HG03139 (cell line): Measurements from ENCODE around the gene COX20.
A peak's percentile ranks its signal among the peaks of the same experiment; 100 is the strongest.
"Not testable (repeated sequence)": the region's sequence is repeated elsewhere in the genome, so short reads cannot be mapped to it uniquely, and the experiment has no call there.

ENCODE experiments used
- ATAC-seq: cut with Tn5 transposase; IDR thresholded peaks from one replicate; pipeline ENCODE4 v1.9.1; 2021; ENCODE audit not compliant: unreplicated experiment

The COX20 gene

DNA sequence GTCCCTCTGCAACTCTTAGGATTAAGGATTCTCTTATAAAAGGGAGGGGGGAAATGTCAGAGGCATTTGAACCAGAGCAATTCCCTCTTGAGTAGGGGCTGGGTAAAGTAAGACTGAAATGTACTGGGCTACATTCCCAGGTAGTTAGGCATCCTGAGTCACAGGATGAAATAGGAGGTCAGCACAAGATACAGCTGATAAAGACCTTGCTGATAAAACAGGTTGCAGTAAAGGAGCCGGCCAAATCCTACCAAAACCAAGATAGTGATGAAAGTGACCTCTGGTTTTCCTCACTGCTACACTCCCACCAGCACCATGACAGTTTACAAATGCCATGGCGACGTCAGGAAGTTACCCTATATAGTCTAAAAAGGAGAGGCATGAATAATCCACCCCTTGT is 14.3 kb upstream of the COX20 start:
- ATAC-seq = no peak

GRCh38 chr1:244822878-244823277 is 12.6 kb upstream of the COX20 start:
- no peak for ATAC-seq

GRCh38 chr1:244826712-244827111 is 8.7 kb upstream of the COX20 start:
- no peak for ATAC-seq

DNA sequence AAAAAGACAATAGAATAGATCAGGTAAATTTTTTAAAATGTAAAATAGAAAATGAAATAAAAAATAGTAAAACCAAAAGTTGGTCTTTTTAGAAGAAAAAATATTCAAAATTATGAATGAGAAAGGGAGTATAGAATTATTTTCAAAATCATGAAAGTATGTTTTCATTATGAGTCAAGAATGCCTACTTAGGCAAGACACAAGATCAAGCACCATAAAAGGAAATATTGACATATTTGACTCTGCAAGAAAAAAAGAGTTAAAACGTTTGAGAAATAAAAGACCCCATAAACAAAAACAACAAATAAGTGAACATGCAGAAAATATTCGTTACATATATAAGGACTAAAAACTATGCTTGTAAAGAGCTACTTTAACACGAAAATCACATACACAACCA is 4.8 kb upstream of the COX20 start:
- no peak for ATAC-seq

GRCh38 chr1:244833260-244833659 is 2.2 kb upstream of the COX20 start:
- ATAC-seq = not testable (repeated sequence)

DNA sequence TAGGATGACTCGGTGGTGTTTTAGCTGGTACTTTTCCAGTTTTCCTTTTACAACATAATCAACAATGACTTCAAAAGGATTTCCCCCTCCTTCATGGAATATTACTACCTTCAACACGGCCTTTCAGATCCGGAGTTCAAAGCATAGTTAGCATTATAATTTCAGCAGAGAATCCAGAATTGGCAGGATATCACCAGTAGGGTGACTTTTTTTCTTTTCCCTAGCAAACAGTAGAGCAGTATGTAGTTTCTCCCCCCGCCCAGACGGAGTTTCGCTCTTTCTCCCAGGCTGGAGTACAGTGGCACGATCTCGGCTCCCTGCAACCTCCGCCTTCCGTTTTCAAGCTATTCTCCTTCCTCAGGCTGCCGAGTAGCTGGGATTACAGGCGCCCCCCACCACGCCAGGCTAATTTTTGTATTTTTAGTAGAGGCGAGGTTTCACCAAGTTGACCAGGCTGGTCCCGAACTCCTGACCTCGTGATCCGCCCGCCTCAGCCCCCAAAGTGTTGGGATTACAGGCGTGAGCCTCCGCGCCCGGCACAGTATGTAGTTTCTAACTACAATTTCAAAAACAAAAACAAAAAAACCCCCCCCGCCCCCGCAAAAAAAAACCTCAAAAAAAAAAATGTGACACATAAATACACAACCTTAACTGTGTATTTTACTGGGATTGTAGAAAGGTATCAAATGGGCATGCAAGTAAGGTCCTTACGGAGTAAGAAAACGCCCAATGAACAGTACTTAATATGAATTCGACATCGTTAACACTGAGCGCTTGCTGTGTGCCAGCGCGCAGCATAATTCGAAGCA is 1.5 kb upstream of the COX20 start:
- ATAC-seq = no peak

DNA sequence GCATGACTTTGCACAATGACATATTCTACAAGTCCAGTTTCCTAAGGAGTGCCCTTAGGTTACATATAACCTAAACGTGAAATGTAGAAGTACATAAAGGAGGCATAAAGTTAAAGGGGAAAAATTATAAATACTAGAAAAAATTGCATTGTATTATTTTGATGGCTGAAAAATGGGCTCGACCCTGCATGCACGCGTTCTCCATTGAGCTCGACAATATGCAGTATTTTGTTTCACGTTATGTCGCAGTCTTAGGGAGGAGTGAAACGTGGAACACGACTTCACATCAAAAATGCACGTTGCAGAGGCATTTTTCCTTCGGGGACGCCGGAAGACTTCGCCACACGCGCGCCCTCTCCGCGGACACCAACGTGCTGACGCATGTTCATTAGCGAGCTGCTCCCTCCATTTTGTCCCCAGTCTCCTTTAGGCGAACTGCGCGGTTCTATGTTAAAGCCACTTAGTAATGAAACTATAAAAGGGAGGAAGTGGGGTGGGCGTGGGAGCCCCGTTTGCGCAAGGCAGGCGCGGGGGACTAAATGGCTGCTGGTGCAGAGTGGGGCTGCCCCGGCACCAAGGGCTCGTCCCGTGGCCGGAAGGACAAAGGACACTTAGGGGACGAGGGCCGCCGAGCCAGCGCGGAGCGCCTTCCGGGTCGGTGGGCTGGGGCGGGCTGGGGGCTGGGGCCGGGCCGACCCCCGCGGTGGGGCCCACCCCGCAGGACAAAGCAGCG is 749 bp upstream of the COX20 start:
- ATAC-seq = peak; percentile 52

GRCh38 chr1:244836135-244836521 is 670 bp downstream of the COX20 start:
- ATAC-seq = no peak

GRCh38 chr1:244836584-244836983 is 1.1 kb downstream of the COX20 start:
- no peak for ATAC-seq

DNA sequence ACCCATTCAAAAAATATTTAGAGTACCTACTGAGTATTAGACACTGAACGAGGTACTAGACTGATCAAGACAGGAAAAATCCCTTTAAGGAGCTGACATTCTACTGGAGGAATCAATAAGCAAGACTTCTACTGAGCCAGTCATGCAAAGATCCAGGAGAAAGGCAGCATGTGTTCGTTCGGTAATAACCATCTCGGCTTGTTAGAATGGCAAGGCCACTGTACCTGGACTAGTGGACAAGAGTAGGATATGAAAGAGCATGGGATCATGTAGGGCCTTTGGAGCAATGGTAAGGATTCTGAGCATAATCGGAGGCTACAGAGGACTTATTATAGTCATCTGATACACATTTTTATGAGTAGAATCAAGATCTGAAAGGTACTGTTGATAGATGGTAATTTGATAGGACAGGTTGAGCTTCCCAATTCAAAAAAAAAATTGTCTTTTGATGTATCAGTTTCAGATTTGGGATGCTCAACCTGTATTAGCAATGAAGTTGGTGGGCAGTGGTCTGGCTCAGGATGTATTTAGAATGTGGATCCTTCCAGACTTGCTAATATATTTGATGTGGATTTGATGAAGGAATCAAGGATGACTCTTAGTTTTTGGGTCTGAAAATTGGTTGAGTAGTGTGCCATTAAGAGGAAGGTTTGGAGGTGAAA is 2.3 kb downstream of the COX20 start:
- ATAC-seq = no peak

DNA sequence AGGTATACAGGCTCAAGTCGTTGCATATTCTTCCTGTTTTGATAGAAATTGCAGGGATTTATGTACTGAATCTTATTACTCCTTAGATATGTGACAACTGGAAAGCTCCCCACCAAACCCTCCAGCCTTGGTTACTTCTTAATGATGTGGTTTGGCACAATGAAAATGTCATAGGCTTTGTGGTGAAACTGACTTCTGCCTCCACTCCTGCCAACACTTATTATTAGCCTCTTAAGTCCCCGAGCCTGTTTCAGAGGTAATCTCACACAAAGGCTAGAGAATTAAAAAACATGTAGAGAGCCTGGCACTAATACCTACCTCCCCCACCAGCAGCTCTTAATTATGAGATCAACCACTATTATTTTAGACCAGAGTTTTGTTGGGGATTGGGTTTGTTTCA is 4.2 kb downstream of the COX20 start:
- no peak for ATAC-seq

DNA sequence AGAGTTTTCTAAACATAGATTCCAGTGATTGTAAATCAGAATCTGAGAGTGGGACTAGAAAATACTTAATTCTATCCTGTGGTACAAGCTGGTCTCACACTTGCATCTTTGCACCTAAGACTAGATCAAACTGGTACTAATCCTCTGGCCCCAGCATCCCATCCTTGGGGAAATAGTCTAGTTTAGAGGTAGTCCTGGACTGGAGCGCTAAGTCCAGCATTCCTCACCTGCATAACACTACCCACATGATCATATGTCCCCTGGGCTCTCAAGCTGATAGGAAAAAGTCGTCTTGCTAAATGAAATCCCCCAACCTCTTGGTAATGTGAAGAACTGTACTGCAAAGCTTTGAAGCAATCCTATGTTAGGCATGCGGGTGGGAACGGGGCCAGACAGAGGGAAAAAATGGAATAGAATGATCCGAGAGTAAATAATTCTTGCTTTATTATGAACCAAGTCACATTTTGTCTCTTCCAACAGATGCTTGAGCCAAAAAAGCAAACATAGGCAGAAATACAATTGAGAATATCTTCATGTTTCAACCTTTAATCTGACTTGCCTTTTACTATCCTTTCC is 4.8 kb downstream of the COX20 start:
- no peak for ATAC-seq

DNA sequence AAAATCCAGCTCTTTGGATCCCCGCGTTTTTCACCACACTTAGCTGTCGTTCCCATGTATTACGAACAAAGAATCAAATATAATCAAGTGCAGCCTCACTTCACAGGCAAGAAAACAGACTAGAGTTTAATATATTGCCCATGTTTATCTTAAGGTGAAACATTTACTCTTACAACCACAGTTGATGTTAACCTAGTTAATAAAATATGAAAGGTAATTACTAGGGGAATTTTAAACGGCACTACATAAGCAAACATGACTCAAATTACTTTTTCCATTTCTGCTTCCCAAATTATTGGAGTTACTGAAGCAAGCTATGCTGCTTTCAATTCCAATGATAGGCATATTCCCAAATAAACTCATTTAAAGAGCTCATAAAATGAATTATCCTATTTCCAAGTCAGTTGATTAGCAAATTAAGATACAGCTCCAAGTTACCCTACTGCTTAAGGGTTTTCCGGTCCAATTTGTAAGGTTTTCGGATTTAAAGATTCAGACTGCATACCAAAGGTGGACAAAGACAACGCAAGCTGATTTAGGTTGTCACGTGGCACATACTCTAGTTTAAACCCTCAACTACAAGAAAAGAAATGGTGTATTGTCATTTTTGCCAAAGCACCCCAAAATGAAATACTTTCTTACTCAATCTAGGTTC is 5.9 kb downstream of the COX20 start:
- ATAC-seq = no peak

GRCh38 chr1:244843148-244843978 is 7.9 kb downstream of the COX20 start:
- ATAC-seq = no peak

GRCh38 chr1:244844155-244845121 is 9.0 kb downstream of the COX20 start:
- ATAC-seq = no peak

GRCh38 chr1:244846653-244847052 is 11.2 kb downstream of the COX20 start:
- ATAC-seq = no peak

GRCh38 chr1:244849189-244849866 is 13.9 kb downstream of the COX20 start:
- ATAC-seq = no peak

DNA sequence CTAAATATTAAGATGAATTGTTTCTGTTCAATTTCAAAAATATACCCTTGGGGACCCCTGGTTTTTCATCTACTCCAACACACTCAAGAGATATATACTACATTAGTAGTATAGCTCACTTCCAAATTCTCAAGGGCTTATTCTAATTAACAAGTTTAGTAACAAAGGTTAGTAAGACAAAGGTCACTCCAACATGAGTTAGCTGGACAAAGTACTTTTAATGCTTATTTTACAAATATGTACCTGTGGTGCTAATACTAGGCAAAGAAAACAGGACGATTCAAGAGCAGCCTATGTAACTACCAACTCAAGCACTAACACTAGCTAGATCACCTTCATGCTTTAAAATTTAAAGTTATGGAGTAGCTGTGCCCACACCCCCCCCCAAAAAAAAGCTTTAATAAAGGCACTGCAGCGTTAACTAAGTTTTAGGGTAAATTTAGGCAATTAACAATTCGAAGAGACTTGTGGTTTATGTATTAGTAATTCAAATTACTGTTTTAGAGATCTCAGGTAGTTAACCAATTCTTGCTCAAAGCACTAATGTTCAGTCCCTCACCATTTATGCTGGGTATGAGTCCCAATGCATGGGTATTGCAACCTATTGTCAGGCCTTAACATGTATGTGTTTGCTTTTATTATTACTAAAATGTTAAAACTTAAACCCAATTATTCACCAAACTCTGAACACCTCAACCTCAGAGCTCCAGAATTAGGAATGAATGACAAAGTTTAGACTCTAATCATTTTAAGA is 14.8 kb downstream of the COX20 start:
- no peak for ATAC-seq
